Measurements from ENCODE around the gene BCL2L11. TPM values are rescaled to one million over a fixed set of nuclear protein-coding genes. Genes with fewer than 3 reads are reported as not detected.

BCL2L11 gene
- polyA plus RNA-seq, 1 experiment, result 0.78 TPM

DNA sequence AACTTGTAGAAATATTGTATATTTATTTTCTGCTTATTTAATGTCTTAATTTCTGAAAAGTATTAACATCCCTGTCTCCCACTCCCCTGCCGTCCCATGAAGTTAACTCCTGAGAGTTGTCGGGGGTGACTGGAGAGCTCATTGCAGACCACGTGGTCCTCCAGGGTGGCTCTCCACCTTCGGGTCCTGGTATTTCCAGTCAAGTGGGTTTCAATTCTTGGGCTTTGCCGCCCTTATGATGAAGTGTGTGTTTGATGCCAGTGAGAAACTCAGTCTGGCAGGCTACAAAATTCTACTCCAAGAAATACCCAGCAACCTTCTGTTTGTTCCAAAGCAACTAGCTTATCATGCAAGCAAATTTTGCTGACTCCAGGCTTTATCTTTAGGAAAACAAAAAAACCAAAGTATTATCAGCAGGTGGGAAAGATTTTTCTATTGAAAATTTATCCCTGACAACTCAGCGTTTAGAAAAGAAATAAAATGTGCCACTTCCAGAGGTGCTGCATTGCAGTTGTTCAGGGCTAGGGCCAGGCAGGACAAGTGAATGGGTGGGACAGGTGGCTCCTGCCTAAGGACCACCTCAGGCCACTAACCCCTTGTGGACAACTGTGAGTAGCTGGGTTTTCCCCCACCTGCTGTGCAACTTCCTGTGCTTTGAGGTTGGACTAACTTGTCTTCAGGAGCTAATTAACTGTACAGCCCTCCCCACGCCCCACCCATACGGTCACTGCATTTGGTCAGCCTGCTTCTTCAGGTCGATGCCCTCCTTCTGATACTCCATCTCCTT, 46.6 kb downstream of the BCL2L11 start:
- peaks cover 1% of the 10 kb centered on the region; the same call in 1 of the 2 replicates for H3K36me3 ChIP-seq (ENCODE audit: control insufficient read depth, insufficient read depth, low read length)
- CTCF ChIA-PET, result interaction anchor here (1.7 kb wide), 1 partner anchor 21 kb away, joined by 10 read pairs; no protein-coding TSS in a partner anchor
- POLR2A ChIA-PET, result no interaction called here
- no peak overlapping the region for H3K4me3 ChIP-seq (ENCODE audit: low read depth, low read length)
- 0 out of 2 replicates have a peak, but pooled peaks cover 1% of the 10 kb centered on the region for H3K27me3 ChIP-seq (ENCODE audit: control insufficient read depth, insufficient read depth, low read length)
- TF ChIP-seq, protein P1, sequence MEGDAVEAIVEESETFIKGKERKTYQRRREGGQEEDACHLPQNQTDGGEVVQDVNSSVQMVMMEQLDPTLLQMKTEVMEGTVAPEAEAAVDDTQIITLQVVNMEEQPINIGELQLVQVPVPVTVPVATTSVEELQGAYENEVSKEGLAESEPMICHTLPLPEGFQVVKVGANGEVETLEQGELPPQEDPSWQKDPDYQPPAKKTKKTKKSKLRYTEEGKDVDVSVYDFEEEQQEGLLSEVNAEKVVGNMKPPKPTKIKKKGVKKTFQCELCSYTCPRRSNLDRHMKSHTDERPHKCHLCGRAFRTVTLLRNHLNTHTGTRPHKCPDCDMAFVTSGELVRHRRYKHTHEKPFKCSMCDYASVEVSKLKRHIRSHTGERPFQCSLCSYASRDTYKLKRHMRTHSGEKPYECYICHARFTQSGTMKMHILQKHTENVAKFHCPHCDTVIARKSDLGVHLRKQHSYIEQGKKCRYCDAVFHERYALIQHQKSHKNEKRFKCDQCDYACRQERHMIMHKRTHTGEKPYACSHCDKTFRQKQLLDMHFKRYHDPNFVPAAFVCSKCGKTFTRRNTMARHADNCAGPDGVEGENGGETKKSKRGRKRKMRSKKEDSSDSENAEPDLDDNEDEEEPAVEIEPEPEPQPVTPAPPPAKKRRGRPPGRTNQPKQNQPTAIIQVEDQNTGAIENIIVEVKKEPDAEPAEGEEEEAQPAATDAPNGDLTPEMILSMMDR (IDR thresholded peaks at IDR 0.05; ENCODE audit: insufficient read depth, low read depth, low read length), result no peak
- no peak for DNase-seq (ENCODE audit: low read depth)

DNA sequence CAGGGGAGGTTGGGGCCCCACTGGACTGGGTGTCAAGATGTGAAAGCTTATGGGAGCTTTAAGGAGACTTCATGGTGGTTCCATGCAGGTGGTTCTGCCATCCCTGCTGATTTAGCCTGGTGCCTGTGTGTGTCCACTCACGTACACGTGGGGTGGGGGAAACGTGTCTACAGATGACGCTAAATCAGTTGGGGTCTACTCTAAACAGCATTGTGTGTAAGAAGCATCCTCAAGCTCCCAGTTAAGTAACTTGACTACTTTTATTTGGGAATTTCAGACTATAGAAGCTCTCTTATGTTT, 47.1 kb downstream of the BCL2L11 start:
- TF ChIP-seq, protein P1 (IDR thresholded peaks at IDR 0.05; ENCODE audit: insufficient read depth, low read depth, low read length), result no peak
- CTCF ChIA-PET, result interaction anchor here (1.7 kb wide), 1 partner anchor 20 kb away, joined by 10 read pairs; no protein-coding TSS in a partner anchor
- DNase-seq (ENCODE audit: low read depth), result no peak
- POLR2A ChIA-PET, result no interaction called here
- Histone ChIP-seq H3K27me3 (ENCODE audit: control insufficient read depth, insufficient read depth, low read length) (peaks cover 1% of the 10 kb centered on the region; the same call in 1 of the 2 replicates), H3K4me3 (ENCODE audit: low read depth, low read length) (no peak overlapping the region), H3K36me3 (ENCODE audit: control insufficient read depth, insufficient read depth, low read length) (peaks cover 1% of the 10 kb centered on the region; the same call in 1 of the 2 replicates)

DNA sequence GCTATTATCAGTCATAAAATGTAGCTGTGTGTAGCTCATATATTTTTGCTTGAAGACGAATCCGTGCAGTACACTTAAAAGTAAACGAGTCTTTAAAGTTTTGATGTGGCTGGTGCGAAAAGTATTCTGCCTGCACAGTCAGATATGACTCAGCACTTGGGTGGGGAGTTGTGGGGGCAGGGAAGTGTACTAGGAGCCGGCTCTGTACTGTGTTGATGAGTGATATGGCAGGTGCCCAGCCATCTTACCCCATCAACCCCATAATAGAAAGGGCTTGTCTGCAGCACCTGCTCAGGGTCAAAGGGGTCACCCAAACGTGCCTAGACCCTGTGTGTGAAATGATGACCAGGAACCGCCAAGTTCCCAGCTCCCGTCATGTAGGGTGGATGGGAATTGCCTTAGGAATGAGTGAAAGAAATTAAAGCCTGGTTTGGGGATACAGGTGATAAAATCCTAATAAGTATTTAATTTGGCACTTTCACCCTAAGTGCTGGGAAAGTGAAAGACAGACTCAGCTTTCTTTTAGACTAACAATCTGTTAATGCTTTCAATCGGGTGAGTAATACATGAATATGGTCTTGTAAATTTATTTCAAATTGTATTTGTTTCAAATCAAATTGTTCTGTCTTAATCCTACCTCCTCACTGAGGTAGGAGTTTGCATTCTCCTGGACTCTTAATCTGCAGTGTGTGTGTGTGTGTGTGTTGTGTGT, 48.0 kb downstream of the BCL2L11 start:
- POLR2A ChIA-PET, result no interaction called here
- no peak for DNase-seq (ENCODE audit: low read depth)

DNA sequence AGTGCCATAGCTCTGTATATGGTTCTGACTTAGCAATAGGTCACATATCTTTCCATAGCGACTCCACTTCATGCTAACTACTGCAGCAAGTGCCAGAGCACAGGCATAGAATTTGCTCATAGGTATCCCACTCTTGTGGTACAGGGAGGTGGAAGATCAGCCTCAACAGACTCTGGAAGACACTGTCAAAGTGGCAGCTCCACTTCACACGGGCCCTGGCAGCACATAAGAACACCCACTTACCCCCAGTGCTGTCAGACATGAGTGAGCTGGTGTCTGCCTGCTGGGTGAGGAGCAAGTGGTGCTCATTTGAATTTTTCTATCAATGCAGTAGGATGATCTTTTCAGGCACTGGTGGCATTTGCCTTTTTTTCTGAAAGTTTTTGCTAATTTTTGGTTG, 48.6 kb downstream of the BCL2L11 start:
- ChIA-PET CTCF (interaction anchor here (0.7 to 1.7 kb wide), 2 partner anchors 19 to 22 kb away, joined by 3 to 10 read pairs; no protein-coding TSS in a partner anchor), POLR2A (no interaction called here)
- peaks cover 1% of the 10 kb centered on the region; the same call in 1 of the 2 replicates for H3K36me3 ChIP-seq (ENCODE audit: control insufficient read depth, insufficient read depth, low read length)

More for the DNA sequence above, 48.0 kb downstream of the BCL2L11 start:
- Histone ChIP-seq H3K4me3 (ENCODE audit: low read depth, low read length) (no peak overlapping the region), H3K27me3 (ENCODE audit: control insufficient read depth, insufficient read depth, low read length) (peaks cover 3% of the 10 kb centered on the region), H3K36me3 (ENCODE audit: control insufficient read depth, insufficient read depth, low read length) (peaks cover 1% of the 10 kb centered on the region; the same call in 1 of the 2 replicates)
- TF ChIP-seq, protein P1 (IDR thresholded peaks at IDR 0.05; ENCODE audit: insufficient read depth, low read depth, low read length), result no peak
- CTCF ChIA-PET, result interaction anchor here (0.7 to 1.7 kb wide), 2 partner anchors 19 to 23 kb away, joined by 3 to 10 read pairs; no protein-coding TSS in a partner anchor

More for the DNA sequence above, 48.6 kb downstream of the BCL2L11 start:
- H3K27me3 ChIP-seq (ENCODE audit: control insufficient read depth, insufficient read depth, low read length), result peaks cover 3% of the 10 kb centered on the region
- TF ChIP-seq, protein P1 (IDR thresholded peaks at IDR 0.05; ENCODE audit: insufficient read depth, low read depth, low read length), result no peak
- no peak overlapping the region for H3K4me3 ChIP-seq (ENCODE audit: low read depth, low read length)
- DNase-seq (ENCODE audit: low read depth), result no peak
